Right forelimb (tissue), 1 donor: ENCODE measurements around the gene AHDC1.
"Not testable (repeated sequence)": the region's sequence is repeated elsewhere in the genome, so short reads cannot be mapped to it uniquely, and the experiment has no call there.

Experiments used
- DNase-seq: peaks from one replicate; pipeline ENCODE4 v3.0.0-alpha.2; 2018

AHDC1 gene

DNA sequence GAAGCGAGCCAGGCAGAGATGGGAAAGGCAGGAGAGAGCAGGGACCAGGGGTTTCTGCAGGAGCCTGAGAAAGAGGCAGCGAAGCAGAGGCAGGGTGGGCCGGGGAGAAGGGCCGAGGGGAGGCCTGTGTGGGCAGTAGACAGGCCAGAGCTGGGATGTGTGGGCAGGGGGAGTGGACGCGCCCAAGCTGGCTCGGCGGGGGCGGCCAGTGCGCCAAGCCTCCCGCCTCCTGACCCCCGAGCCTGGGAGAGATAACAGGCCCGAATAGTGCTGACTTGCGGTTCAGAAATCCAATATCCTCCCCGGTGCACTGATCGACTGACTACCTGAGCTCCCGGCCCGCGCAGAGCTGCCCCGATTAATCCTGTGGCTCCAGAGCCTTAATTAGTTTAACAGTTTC is 41.9 kb downstream of the AHDC1 start:
- DNase-seq = no peak

DNA sequence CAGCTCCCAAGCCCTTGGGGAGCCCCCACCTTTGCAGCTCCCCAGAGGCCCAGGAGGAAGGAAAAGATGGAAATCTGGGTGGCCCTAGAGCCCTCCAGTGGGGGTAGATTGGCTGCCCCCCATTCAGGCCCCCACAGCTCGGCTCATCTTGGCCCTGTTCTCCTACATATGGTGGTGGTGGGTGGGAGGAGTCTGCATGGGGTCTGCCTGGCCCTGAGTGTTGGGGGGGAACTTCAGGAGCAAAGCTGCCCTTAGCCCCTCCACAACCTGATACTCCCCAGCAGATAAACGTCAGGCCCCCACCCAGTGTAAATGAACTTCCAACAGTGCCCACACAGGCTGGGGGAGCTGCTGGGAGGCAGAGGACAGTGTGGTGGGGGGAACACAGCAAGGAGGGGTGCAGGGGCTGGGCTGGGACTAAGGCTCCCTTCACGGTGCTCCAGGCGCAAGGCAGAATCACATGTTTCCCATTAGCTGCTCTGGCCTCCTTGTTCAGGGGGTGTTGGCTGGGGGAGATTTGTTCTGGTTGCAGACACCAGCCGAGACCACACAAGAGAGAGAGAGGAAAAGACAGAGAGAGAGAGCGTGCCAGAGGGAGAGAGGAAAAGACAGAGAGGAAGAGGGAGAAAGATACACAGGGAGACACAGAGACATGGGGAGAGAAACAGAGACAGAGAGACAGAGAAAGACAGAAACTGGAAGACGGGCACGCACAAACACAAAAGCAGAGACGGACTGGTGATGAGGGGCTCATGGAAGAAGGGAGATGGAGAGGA is 42.6 kb downstream of the AHDC1 start:
- peak; percentile 72 for DNase-seq

DNA sequence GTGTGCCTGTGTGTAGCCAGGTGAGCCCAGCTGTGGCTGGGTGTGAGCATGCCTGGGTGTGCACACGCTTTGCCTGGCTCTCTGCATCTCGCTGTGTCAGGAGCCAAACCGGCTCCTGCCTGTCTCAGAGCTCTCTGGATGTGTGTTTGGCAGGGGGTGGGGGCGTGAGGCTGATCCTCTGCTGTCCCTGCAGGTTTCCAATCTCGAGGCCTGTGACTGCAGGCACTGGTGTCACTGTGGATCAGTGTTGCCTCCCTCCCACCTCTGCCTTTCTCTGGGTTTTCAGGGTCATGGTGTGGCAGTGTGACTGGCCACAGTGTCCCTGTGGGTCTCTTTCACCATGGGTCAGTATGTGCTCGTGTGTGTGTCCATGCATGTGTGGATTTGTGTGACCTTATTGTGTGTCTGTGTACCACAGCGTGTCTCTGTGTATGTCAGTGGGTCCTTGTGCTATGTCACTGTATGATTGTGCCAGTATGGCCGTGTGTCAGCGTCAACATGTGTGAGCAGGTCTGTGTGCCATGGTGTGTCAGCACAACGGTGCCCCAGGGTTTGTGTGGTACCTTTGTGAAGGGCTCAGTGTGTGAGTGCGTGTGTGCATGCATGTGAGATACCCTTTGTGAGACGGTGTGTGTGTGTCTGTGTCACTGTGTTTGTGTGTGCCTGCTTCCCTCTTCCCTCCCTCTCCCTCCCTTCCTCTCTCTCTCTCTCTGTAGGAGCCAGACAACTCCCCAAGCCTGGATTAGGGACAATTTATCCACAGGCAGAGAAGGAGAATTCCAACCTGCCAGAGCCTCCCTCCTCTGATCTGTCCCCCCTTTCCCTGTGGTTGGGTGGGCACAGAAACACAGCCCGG is 43.4 kb downstream of the AHDC1 start:
- DNase-seq = no peak

DNA sequence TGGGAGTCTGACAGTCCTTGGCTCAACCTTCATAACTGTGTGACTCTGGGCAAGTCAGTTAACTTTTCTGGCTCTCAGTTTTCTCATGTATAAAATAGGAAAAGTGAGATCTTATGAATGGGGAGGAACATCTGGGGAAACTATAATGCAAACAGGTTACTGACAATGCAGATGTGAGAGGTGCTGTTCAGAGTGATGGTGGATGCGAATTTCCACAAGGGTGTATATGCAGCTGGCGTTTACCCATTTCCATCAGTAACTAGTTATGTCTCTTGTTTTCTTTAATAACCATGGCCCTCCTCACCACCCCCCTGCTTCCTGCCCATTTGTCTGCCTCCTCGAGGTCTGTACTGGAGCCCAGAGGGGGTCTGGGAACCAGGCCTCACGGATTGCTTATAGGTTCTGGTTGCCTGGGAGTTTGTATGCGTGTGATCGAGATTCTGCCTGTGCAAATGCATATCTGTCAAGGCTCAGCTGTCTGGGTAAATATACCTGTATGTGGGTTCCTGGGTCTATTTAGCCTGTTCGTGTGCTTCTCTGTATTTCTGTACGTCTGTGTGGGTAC is 44.4 kb downstream of the AHDC1 start:
- no peak for DNase-seq

DNA sequence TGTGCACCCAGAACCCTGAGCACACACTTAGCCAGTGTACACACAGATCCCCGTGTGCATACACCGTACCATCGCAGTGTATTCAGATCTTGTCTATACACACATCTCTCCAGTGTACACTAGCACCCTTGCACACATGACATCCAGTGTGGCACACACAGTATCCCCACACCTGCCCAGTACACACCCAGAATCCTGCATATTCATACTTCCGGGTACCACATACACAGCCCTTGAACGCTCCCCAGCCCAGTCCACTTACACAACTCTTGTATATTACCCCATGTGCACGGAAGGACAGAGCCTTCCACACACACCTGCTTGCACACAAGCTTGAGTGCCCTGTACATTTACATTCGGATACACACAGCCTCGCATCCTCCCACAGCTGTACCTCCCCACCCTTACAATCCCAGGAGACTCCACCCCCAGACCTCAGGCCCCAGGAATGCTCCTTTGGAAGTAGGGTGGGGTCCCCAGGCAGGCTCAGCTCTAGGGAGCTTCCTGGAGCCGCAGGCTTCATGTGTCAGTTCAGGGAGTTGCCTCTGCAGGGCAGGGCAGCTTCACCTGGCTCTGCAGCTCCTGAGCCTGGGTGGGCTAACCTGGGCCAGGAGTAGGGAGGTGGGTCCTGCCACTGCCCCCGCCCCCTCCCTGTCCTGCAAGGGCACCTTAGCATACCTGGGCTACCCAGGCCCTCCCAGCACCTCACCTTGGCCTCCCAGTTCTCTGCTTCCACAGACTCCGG is 46.2 kb downstream of the AHDC1 start:
- DNase-seq = no peak

DNA sequence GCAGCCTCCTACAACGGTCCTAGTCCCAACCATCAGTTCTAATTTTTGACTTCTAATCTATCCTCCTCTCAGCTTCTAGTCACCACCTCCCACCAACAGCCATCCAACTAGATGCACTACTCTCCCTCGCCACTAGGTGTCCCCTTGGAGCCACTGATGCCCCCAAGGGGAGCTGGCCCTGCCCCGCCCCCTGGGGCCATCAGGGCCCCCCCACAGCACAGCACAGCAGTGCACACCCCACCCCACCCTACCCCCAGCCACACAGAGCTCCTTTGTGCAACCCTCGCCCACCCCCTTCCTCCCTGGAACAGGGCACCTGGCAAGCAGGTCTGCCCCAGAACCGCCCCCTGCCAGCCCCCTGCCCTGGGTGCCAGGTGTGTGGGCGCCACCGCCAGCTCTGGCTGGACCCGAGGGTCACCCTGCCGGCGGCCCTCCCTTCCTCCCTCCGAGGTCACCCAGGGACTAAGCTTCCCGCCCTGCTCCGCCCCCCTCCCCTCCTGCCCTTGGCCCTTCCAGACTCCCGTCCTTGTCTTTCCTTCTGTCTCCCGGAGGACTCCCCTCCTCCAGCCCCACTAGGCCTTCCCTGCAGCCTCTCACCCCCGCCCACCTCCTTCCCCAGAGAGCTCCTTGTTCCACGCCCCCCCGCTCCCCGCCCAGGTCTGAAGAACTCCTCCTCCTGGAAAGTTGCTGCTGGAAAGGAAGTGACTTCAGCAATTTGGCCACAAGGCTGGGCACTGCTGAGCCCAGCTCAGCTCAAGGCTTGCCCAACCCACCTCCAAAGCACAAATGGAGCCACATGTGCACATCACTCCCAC is 47.0 kb downstream of the AHDC1 start:
- DNase-seq = peak; percentile 86

DNA sequence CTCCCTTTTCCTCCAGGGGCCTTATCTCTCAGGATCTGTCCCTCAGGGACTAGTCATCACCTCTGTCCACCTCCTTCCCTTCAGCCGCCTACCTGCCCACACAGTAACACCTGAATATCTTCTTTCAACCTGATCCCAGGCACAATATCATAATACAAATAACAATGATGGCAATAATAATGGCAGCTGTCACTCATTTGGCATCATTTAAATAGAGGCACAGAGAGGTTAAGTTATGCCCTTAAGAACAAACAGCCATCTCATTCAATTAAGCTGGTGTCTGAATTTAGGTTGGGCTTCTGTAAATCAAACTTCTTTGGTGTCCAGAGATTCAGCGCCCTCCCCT is 47.5 kb downstream of the AHDC1 start:
- DNase-seq = no peak

DNA sequence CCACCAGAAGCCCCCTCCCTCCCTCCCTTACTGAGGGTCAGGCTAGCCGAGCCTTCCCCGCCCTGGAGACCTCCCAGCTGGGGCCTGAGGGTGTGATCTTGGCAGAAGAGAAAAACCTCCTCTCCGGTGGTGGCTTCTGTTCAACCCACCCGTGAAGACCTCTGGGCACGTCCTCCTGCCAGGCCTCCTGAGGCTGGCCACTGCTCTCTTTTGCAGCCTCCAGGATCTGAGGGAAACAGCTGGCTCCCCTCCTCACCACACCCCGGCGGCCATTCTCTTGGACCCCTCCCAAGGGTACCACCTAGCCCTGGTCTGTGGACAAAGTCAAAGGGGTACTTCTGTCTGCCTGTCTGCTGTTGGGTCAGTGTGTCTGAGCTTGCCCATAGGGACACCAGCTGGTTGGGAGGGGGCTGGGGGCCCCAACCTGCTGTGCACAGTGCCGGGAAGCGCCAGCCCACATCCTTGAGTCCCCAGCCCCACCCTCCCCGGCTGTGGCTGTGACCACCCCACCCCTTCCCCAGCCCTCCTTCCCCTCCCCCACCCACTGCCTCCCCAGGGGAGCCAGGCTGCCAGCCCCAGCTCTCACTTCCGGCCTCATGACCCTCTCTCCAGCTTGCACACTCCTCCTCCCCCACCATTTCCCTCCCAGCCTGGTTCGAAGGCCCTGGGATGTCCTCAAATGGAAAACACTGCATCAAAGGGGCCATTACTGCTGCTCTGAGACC is 48.1 kb downstream of the AHDC1 start:
- peak; percentile 70 for DNase-seq

DNA sequence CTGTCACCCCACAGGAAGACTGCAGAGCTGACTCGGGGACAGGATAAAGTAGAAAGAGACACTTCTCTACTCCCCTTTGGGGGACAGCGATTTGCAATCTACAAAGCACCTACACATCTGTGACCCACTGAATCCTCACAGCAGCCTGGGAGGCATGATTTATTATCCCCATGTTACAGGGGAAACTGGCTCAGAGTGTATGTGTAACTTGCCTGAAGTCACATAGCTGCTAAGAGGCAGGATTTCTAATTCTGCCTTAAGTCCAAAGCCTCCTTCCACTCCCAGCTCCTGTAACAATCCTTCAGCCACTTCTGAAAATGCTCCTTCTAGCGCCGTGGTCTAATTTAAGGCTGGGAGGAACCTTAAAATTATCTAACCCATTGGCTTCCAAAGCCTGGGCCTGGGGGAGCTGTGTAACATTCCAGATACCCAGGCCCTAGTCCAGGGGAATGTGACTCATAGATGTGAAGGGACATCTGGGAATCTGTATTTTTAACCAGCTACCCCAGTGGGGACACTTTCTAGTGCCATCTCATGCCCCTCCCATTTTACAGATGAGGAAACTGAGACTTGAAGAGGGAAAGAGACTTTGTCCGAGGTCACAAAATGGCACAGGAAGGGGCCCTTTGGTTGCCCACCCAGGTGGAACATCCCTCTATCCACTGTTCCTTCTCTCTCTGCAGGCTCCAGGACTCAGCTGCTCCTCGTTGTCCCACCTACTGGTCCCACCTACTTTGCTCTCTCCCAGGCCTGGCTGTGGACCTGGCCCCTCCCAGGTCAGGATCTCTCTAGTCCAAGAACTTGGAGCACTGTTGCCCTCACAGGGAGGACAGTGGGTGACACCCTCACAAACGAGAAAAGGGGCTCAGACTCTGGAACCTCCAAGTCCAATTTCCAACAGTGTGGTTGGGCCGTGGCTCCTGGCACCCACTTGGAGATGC is 48.9 kb downstream of the AHDC1 start:
- no peak for DNase-seq

DNA sequence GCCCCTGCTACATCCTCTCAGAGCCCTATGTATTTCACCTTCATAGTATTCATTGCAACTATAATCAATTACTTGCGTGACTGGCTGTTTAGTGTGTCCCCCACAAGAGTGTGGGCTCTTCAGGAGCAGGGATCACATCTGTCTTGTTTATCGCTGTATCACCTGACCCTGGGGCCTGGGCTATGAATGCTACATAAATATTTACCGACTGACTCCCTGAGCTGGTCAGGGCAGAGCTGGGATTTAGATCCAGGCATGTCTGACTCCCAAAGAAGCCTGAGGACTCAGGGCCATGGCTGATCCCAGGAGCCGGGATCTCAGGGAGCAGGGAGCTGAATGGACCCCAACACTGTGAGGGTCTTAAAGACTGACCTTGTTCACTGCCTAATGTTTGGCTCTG is 49.7 kb downstream of the AHDC1 start:
- no peak for DNase-seq

DNA sequence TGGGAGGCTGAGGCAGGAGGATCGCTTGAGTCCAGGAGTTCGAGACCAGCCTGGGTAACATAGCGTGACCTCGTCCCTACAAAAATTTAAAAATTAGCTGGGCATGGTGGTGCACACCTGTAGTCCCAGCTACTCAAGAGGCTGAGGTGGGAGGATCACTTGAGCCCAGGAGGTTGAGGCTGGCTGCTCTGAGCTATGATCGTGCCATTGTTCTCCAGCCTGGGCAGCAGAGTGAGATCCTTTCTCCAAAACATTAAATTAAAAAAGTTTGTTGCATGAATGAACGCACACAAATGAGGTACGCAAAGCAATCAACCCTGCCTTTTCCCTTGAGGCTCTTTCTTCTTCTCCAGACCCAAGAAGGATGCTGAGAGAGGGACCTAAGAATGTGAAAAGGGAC is 50.1 kb downstream of the AHDC1 start:
- DNase-seq = not testable (repeated sequence)

DNA sequence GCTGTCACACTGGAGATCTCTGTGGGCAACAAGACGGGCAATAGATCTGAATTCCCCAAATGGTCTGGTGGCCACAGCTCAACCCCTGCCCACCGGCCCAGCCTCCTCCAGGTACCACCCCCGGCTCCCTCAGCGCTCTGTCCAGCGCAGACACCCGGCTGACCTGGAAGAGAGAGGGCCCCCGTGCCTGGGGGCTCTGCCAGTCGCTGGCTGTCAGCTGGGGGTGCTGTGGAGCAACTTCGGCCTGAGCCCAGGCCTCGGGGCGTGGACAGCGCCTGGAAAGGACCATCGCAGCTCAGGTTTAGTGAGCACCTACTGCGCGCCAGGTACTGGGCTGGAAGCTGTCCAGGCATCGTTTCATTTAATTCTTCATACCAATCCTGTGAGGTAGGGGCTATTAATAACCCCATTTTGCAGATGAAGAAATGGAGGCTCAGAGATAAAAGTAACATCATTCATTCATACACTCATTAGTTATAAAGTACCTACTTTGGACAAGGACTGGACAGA is 51.0 kb downstream of the AHDC1 start:
- no peak for DNase-seq

DNA sequence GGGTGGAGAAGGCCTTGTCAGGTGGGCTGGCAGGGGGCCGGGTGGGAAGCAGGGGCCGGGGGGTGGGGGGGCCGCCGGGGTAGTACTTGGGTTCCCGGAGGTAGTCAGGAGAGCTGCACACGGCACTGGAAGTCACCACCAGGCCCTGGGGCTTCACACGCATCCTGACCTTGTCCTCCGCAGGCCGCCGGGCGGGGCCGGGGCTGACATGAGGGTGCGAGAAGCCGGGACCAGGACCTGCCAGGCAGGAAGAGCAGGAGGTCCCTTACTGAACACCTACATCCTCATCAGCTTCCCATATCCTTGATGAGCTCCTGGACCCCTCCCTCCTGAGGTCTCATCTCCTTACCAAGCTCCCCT is 52.0 kb downstream of the AHDC1 start:
- no peak for DNase-seq

DNA sequence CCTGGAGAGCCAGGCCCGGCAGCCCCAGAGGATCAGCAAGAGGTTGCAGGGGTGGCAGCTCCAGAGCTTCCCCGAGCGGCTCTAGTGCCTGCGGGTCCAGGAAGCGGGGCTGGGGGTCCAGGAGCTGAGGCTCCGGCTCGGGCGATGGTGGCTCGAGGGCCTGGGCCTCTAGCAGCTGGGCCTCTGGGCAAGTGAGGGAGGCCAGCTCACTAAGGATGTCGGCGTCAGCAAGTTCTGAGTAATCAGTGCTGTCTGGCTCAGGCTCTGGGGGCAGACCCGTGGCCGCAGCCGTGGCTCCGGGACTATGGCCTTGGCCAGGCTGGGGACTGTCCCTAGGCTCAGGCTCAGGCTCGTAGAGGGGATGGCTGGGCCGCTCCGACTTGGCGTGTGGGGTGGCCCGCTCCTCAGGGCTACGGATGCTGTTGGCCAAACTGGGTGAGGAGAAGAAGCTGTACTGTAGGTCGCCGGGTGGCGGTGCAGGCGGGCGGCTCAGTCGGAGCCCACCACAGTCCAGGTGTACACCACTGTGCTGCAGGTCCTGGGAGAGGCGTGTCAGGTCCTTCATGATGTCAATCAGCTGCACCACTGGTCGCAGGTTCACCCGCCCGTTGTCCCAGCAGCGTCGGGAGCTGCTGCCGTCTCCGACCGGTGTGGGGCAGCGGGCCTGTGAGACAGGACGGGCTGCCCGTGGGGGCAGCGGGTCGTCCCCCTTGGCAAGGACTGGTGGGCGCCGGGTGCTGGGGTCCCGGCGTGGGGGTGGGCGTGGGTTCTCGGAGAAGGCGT is 52.6 kb downstream of the AHDC1 start:
- DNase-seq = no peak

DNA sequence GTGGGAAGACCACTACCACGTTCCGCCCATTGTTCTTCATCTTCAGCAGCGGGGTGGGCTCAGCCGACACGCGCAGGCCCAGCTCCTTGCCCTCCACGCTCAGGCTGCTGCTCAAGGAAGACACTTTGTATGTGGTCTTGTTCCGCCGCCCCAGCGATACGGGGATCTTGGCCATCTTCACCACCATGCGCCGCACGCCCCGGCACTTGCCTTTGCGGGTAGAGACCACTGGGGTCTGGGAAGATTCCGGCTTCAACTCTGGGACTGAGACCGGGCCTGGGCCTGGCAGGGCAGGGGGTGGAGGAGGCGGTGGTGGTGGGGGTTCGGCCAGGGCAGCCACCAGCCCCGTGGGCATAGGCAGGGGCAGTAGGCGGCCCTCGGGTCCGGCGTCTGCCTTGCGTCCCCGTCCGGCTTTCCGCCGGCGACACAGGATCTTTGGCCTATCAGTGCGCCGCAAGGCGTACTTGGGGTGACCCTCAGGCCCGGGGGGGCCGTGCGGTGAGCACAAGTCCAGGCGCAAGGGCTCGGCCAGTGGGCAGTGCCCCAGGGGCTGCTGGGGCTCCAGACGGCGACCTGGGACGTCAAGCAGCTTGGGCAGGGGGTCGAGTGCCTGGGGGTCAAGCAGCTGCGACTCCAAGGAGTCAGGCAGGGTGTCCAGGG is 53.3 kb downstream of the AHDC1 start:
- DNase-seq = no peak

DNA sequence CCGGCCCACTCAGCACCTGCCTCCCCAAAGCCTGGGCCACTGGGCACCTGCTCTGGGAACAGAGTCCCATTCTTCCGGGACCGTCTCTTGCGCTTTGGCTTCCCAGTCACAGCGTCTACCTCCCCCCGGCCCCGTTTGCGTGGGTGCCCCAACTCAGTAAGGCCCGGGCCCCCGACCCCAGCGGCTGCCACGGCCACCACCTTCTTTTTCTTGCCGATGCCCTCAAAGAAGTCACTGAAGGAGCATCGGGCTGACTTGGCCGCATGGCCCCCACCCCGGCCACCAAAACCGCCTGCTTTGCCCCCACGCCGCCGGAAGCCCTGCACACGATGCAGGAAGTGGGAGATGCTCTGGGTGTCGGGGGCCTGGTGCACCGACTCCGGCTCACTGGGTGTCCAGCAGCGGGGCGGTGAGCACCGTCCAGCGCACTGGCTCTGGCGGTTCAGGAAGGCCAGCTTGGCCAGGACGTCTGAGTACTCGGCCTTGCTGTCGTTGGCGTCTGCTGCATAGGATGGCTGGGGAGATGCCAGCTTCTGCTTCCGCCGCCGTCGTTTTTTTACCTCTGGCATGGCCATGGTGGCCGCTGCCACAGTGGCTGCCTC is 54.0 kb downstream of the AHDC1 start:
- DNase-seq = no peak

DNA sequence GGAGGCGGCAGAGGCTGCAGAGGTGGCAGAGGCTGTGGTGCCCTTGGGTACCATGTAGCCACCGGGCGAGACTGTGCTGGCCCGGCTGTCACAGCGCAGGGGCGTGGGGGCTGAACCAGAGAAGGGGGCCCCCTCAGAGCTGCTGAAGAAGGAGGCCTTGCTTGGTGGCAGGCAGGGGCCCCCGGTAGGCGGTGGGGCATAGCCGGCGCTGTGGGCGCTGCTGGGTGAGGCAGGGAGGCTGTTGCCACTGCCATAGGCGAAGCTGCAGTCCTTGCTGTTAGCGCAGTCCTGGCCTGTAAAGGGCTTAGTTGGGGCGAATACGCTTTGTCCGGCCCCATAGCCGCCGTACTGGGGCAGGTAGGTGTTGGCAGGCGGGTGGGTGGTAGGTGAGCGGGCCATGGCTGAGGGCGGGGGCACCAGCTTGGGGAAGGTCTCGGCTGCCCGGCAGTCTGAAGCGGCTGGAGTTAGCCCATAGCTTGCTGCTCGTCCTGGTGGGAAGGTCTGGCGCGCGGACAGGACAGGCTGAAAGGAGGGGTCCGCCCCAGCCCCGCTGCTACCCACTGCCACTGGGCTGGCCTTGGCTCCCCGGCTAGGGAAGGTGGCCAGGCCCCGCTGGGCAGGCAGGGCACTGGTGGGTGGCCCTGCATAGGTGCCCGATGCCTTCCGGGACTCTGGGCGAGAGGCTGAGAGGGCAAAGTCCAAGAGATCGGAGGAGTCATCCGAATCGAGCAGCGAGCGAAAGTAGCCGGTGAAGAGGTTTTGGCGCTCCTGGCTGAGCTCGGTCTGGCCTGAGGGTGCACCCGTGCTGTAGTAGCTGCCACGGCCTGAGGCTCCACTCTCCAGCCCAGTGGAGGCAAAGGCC is 54.9 kb downstream of the AHDC1 start:
- DNase-seq = no peak
